ENCODE results near the gene SNHG17. TPM values are rescaled to one million over a fixed set of nuclear protein-coding genes. Genes with fewer than 3 reads are reported as not detected.
A peak's percentile ranks its signal among the peaks of the same experiment; 100 is the strongest.
"Not testable (repeated sequence)": the region's sequence is repeated elsewhere in the genome, so short reads cannot be mapped to it uniquely, and the experiment has no call there.

SNHG17 gene
- 63.9 TPM for total RNA-seq
- long read RNA-seq, partial matches to known transcripts = 4 of 48 reads
- long read RNA-seq, other reads (novel, unspliced or antisense) = 42 of 48 reads

- DNase-seq (ENCODE audit: low spot score) = peak; percentile 97
These were observed at the start of gene SNHG17 for GRCh38 chr20:38434770-38435554. Gene SNHG17 (minus strand): TSS chr20:38435328.

DNA sequence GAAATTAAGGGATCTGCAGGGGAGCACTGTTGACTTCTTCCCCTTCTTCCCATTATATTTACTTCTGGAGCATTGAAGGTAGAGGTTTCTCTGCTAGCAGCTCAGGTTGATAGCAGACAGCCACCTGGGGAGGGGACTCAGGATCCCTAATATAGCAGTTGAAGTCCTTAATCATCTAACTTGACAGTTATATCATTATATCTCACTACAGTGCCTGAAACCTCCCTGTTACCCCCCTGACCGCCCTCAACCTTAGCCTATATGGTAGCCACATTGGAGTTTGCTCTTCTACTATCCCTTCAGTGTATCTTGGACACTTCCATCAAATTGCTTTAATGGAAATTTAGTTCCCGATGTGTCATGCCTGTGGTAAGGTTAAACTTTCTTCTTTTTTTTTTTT, 44.5 kb upstream of the SNHG17 start:
- no peak for DNase-seq (ENCODE audit: low spot score)

- no peak for DNase-seq (ENCODE audit: low spot score)
These were observed 42.6 kb upstream of the SNHG17 start for GRCh38 chr20:38477747-38478146.

DNA sequence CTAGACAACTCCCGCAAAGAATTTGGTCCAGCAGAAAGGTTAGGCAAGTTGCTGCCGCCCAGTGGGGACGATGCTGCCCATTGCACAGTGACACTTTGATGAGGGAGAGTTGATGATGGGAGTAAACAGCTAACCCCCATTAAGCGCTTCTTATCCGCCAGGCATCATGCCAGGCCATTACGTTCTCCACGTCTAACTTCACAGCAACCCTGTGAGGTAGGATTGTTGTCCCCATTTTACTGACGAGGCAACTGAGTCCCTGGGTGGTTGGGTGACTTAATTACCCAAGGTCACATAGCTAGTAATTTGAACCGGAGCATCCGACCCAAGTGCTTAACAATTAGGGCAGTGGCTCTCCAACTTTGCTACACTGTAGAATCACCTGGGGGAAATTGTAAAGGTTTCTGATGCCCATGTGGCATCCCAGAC, 38.3 kb upstream of the SNHG17 start:
- DNase-seq (ENCODE audit: low spot score) = no peak

DNA sequence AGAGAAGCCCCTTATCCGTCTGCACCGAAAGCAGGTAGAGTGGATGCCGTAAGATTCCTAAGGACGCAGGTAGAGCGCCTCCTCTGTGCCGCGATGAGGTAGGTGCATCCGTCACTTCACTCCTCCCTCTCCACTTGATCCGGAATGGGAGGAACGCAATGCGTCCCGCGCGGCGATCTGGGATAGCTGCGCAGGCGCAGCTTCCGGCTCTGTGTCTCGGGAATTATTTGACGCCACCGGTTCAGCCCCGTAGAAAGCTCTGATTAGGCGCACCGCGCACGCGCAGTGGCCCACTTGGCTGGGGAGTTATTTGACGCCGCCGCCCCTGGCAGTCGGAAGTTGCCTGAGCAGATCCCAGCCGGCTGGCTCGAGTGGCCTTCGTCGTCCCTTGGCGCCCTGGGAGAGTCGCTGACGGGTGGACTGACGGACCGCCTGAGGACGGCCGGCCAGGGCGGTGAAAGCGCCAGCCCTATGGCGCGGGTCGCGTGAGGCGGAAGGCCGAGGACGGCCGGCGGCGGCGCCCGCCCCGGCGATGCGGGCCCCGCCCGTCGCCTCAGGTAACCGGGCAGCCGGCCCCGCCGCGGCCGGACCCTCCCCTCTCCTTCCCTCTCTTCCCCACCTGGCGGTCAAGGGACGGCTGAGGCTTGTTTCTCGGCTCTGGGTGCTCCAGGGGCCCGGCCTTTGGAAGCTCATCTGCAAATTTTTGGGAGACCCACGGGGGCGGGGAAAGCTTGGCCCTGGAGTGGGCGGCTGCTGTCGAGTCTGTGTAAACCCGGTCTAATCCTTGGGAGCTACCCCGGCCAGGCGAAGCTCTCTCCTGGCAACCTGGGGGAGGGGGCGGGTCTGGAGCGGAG, 37.6 kb upstream of the SNHG17 start, which contains the start of gene RALGAPB:
TSS of gene RALGAPB (plus strand) at position 331 of the 854 bp plus-strand sequence. CDS start 15,590 bp downstream, outside the sequence.
- DNase-seq (ENCODE audit: low spot score) = peak; percentile 100

GRCh38 chr20:38471987-38472512, 36.9 kb upstream of the SNHG17 start:
- no peak for DNase-seq (ENCODE audit: low spot score)

- no peak for DNase-seq (ENCODE audit: low spot score)
These were observed 36.1 kb upstream of the SNHG17 start for GRCh38 chr20:38471245-38471644.

GRCh38 chr20:38466983-38467382, 31.9 kb upstream of the SNHG17 start:
- DNase-seq (ENCODE audit: low spot score) = no peak

GRCh38 chr20:38466171-38466570, 31.0 kb upstream of the SNHG17 start:
- DNase-seq (ENCODE audit: low spot score) = no peak

DNA sequence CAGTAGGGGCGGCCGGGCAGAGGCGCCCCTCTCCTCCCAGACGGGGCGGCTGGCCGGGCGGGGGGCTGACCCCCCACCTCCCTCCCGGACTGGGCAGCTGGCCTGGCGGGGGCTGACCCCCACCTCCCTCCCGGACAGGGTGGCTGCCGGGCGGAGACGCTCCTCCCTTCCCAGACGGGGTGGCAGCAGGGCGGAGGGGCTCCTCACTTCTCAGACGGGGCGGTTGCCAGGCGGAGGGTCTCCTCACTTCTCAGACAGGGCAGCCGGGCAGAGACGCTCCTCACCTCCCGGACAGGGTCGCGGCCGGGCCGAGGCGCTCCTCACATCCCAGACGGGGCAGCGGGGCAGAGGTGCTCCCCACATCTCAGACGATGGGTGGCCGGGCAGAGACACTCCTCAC, 26.4 kb upstream of the SNHG17 start:
- peak; percentile 55 for DNase-seq (ENCODE audit: low spot score)

- peak; percentile 11 for DNase-seq (ENCODE audit: low spot score)
These were observed 26.0 kb upstream of the SNHG17 start for GRCh38 chr20:38461167-38461566.

GRCh38 chr20:38460631-38461030, 25.5 kb upstream of the SNHG17 start:
- DNase-seq (ENCODE audit: low spot score) = not testable (repeated sequence)

- no peak for DNase-seq (ENCODE audit: low spot score)
These were observed 25.0 kb upstream of the SNHG17 start for GRCh38 chr20:38460040-38460623.

DNA sequence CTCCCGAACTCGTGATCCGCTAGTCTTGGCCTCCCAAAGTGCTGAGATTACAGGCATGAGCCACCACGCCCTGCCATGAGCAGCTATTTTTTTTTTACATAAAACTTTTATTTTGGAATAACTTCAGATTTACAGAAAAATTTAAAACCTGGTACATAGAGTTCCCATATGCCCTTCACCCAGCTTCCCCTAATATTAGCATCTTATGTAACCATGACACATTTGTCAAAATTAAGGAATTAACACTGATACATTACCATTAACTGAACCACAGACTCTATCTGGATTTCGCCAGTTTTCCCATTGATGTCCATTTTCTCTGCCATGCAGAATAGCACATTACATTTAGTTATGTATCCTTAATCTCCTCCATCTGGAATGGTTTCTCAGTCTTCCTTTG, 23.2 kb upstream of the SNHG17 start:
- no peak for DNase-seq (ENCODE audit: low spot score)

DNA sequence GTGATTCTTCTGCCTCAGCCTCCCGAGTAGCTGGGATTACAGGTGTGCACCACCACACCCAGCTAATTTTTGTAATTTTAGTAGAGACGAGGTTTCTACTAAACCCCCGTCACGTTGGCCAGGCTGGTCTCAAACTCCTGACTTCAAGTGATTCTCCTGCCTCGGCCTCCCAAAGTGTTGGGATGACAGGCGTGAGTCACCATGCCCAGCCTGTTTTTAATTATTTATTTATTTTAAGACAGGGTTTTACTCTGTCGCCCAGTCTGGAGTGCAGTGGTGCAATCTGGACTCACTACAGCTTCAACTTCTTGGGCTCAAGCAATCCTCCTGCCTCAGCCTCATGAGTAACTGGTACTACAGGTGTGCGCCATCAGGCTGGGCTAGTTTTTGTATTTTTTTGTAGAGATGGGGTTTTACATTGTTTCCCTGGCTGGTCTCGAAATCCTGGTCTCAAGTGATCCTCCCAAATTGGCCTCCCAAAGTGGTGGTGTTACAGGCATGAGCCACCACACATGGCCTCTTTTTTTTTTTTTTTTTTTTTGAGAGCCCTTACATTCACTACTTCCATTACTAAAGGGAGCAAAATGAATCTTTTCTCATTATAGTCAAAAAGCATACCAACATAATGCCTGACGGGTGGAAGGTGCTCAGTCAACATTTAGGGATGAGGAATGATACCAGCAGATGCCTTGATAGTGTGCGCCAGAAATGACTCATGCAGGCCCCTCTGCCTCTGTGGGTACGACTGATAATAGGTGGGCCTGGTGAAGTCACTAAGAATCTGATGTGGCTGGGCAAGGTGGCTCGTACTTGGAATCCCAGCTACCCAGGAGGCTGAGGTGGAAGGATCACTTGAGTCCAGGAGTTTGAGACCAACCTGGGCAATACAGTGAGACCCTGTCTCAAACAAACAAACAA, 19.7 kb upstream of the SNHG17 start:
- peak; percentile 68 for DNase-seq (ENCODE audit: low spot score)

DNA sequence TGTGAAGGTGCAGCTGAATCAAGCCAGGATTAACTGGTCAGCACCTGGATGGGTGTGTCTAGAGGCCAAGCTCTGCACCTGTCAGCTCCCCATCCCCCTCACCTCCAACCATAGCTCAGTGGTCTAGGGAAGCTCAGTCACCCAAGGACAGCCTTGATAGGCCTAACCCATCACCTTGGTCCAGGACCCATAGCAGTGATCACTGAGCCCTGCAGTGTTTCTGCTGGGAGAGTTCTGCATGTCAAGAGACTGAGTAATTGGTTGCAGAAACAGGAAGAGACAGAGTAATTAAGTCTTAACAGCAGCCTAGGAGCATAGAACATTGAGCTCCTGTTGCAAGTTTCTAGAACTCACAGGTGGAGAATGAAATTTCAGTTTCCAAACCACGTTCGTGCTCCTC, 18.8 kb upstream of the SNHG17 start:
- DNase-seq (ENCODE audit: low spot score) = peak; percentile 33

GRCh38 chr20:38452880-38453624, 17.9 kb upstream of the SNHG17 start:
- no peak for DNase-seq (ENCODE audit: low spot score)

DNA sequence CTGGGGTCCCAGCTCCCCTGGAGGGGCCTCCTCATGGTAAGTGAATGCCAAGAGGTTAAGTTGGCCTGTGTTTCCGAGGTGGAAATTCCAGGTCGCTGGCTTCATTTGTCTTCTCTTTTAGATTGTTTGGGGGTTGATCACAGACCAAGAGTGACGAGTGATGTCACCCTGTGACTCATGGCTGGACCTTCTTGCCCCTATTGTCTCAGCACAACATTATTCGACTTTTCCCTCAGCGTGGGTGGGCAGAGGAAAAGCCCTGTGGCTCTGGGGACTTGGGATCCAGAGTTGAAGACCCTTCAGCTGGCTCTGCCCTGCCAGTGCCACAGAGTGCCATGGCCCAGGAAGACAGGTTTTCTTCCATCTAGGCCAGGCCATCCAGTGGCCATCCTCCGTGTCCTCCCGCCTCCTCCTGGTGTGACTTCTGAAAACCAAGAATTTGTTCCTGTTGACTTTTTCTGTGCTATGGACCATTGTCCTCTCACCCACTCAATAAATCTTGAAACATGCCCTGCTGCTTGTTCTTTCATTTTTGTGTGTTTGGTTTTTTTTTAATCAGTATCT, 15.4 kb upstream of the SNHG17 start:
- DNase-seq (ENCODE audit: low spot score) = no peak

DNA sequence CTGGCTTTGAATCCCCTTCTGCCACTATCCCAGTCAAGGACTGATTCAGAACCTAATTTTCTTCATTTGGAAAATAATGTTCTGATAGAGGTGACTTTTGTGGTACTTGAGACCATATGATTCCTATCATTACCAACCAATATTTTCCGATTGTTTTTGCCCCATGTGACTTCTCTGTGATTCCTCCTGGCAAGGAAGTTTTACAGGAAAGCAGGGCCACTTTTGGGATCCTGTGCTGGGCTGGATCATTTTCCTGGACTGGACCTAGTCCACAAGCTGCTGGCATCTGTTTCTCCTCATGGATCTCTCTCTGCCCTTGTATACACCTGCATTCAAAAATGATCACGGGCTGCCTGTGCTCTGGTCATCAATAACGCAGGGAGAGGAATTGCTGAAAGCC, 13.9 kb upstream of the SNHG17 start:
- DNase-seq (ENCODE audit: low spot score) = no peak

All from mesenteric fat pad (tissue), 1 donor.